HG03159 (cell line): Measurements from ENCODE around the gene AACS.
"Not testable (repeated sequence)": the region's sequence is repeated elsewhere in the genome, so short reads cannot be mapped to it uniquely, and the experiment has no call there.

Experiments
- ATAC-seq: cut with Tn5 transposase; IDR thresholded peaks from one replicate; pipeline ENCODE4 v1.9.1; 2021; ENCODE audit warnings: mild to moderate bottlenecking, moderate library complexity; ENCODE audit not compliant: unreplicated experiment

The AACS gene

DNA sequence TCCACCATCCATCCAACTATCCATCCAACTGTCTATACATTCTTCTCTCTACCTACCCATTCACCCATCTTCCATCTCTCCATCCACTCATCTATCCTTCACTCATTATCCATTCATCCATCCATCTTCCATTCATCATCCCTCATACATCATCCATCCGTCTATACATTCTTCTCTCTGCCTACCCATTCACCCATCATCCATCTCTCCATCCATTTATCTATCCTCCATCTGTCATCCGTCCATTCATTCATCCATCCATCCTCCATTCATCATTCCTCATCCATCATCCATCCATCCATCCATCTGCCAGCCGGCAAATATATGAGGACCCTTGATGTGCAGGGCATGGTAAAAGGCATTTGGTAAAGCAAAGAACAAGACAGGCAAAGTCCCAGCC lies 25.2 kb downstream of the AACS start:
- ATAC-seq: no peak

DNA sequence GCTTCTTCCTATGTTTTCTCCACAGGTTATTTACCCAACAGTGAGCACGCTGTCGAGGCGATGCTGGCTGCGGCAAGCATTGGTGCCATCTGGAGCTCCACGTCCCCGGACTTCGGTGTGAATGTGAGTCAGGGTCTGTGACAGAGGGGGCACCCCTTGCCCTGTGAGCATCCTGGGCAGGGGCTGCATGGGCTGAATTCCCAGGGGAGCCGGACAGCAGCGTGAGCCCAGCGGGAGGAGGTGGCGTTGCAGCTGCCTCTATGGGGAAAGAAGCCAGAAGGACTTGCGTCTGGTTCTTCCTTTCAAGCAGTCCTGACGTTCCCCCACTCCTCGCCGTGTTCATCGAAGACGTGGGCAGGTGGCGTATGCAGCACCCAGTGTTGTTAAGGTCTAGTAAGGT lies 26.2 kb downstream of the AACS start:
- no peak for ATAC-seq

DNA sequence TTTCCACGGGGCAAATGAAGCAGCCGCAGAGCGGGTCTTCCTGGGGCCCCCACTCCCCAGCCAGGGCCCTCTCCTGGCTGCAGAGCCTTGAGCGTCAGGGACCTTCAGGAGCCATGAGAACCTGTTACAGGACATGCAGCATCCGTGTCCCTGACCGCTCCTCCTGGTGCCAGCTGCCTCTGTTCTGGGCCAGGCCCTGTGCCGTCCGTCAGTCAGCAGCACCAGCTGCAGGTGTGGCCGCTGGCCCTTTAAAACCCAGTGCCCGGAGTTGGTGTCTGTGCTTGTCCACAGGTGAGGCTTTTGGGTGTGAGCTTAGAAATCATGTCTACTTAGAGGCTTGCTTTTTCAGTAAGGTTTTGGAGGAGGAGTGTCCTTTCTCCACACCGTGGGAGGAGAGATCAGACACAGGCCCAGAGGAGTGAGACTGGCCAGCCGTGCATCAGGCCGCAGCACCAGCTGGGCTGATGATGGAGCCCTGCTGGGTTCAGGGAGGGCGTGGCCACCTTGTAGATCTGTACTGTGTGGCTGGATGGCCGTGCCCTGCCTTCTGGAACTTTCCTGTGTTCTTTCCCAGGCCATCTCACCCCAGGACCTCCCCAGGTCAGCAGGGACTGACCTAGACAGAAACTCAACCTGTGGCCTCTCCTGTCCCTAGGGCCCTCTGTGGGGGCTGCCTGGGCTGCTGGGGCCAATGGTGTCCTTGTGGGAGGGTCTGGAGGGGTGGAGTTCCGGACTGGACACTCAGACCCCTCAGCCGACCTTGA lies 27.1 kb downstream of the AACS start:
- no peak for ATAC-seq

DNA sequence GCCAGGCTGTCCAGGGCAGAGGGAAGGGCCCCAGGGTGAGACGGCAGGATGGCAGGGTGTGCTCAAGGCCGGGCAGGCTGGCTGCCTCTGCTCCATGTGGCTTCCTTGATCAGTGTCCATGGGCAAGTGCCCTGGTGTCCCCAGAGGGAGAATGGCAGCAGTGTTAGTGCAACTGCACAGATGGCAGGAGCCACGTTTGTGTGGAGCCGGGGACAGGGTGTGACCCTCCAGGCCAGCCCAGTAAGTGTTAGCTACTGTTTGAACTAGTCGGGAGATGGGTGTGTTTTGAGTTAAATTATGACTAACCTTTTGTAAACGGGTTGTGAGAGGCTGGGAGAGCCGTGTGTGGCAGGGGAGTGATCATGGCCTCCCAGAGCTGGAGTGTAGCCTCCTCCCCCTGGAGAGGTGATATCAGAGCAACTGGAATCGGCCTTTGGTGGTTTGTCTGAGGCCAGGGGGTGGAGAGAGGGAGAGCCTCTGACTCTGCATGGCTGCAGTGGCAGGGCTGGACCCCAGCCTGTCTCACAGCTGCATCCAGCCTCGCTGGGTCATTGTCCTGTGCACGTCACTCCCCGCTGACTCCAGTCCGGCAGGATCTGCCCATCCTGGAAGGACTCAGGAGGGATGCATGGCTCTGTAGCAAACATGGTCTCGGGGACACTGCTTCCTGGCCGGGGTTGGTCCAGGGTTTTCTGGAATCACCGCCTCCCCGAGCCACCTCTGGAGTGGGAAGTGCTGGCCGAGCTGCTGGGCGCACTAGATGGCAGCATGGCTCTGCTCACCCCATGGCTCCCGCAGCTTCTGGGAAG lies 27.8 kb downstream of the AACS start:
- ATAC-seq: no peak

DNA sequence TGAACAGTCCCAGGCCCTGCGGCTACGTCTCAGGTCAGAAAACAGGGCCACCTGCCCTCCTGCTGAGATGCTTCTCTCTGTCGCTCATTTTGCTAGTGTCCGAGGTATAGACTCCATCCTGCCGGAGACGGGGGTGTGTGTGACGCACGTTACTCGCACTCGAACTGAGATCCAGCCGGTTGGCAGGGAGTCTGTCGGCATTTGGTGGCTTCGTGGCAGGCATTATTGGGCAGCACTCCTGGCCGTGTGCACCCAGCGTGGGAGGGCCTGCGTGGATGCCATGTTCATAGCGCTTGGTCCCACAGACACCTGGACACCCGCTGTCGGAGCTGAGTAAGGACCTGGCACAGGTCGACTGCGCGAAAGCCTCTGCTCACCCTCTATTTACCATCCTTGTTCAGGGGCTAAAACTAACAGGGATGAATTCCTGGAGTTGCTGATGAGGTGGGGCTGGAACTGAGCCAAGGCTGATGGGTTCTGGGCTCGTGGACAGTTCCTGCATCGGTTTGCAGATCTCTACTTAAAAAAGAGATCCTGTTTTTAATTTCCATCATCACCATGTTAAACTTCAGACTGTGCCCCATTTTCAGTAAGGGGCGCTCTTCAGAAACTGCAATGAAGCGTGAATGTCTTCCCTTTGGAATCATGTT lies 28.6 kb downstream of the AACS start:
- no peak for ATAC-seq

DNA sequence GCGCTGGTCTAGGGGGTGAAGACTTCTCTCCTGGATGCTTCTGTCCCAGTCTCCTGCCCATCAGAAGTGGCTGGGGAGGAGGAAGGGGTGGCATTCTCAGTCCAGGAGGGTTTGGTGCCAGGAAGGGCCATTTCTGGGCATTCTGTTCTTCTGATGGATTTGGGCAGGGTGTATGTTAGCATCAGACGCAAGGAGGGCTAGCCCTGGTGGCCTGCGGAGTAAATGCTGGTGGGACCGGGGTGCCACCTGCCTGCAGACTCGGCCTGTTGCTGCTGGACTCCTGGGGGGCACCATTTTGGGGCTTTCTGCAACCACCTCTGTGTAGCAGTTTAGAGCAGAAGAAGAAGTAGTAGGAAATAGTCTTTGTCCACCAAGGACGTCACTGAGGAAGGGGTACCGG lies 31.7 kb downstream of the AACS start:
- ATAC-seq: no peak

DNA sequence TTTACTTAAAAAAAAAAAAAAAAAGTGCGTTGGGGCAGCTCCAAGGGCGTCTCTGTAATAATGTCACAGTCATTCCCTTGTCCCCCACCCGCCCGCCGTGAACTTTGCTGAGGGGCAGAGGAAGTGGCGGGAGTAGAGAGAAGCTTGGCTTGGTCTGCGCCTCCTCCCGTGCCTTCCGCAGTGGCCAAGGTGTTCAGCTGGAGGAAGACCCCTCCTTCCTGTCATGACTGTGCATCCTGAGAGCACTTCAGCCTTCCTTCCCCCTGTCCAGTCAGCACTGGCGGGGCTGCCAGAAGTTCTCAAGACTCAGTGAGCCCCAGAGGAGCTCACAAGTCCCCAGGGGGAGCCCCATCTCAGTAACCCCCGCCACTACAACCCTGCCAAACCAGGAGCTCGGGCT lies 32.2 kb downstream of the AACS start:
- no peak for ATAC-seq

DNA sequence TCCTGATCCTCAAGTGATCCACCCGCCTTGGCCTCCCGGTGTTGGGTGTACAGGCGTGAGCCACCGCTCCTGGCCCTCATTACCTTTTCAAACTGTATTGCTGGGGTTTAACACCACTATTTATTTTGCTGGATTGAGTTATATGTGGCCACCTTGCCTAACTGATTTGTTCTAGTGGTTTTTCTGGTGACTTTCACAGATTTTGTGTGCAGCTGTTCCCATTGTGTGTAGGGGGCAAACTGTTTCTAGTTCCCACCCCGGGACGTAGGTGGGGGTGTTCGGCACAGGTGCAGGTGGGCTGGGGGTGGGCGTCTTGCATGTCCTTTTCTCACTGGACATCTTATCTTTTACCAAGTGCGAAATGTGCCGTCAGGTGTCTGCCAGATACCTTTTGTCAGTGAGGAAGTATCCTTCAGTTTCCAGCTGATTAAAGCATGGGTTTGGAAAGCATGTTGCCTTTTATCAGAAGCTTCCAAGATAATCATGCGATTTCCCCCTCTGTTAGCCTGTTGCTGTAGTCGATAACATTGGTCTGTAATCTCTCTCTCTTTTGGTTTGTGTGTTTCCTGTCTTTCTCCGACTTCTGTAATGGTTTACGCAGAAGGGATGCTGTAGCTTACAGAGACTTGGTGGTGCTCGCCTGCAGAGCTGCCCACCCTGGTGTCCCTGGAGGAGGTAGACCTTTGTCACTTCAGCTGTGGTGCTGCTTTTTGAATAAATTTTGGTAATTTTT lies 33.6 kb downstream of the AACS start:
- no peak for ATAC-seq

DNA sequence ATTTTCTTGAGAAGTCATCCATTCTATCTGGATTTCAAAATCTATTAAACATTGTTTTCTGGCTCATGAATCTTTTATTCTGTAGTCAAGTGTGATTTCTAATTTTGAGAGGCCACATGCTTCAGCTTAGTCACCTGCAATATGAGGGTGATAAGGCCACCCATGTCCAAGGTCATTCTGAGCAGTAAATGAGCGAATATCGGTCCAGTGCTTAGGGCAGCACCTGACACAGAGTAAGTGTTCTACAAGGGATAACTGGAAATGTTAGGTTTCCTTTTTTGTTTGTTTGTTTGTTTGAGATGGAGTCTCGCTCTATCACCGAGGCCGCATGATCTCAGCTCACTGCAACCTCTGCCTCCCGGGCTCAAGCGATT lies 34.2 kb downstream of the AACS start:
- ATAC-seq: no peak

DNA sequence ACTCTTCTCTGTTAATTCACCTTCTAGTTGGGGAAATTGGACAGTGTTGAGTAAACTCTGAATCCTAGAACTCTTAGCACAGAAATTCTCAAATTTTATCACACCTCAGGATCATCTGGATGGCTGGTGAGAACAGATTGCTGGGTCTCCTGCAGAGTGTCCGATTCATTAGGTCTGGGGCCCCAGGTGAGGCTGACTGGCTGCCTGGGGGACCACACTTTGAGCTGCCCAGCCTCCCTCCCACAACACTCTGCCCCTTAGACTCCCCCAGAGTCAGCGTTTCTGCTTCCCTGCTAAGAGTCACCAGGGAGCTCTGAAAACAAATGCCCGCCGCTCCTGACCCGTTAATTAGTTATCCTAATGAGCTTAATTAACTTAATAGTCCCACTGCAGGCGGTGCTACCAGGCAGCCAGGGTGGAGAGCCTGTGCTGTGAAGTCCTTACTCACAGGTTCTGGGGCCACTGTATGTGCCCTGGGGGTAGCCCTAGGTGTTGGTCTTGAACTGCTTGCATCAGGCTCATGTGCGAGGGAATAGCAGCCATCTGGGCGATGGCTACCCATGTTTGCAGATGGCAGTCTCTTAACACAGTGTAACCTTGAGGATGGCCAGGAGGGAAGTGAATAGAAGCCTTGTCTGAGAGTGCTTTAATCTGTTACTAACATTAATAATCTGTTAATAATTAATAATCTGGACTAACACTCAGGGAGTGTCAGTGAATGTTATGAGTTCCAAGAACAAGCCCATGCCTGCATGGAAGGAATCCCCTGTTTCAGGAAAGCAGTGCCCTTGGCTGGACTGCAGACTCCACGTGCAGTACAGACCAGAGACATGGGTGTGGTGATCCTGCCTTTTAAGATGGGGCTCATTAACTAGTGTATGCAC lies 35.6 kb downstream of the AACS start:
- ATAC-seq: no peak

DNA sequence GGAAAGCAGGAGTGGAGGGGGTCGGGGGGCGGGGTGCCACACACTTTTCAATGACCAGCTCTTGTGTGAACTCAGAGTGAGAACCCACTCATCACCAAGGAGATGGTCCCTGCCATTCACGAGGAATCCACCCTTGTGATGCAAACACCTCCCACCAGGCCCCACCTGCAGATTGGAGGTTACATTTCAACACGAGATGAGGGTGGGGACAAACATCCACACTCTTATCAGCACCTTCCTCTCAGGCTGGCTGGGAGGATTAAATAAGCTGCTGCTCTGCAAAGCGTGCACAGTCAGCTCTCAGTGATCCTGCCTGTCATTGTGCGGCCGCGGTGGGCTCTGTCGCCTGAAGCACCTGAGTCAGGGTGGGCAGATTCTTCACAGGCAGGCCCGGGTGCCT lies 39.7 kb downstream of the AACS start:
- no peak for ATAC-seq

DNA sequence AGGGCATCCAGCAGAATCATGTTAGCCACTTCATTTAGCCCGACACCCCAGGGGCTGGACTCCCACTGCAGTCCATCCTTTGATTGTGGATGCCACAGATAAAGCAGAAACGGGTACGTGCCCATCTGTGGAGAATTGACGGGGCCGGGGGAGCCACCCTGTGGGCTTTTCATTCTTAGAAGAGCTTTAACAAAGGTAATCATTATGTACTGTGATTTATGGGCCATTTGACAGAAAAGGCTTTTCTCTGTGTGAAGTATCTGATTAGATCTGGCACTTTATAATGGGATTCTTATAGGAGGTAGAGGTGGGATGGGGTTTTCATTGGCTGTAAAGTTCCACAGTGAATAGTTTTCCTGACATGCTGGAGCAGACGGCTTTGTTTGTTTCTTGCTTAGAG lies 40.4 kb downstream of the AACS start:
- no peak for ATAC-seq

DNA sequence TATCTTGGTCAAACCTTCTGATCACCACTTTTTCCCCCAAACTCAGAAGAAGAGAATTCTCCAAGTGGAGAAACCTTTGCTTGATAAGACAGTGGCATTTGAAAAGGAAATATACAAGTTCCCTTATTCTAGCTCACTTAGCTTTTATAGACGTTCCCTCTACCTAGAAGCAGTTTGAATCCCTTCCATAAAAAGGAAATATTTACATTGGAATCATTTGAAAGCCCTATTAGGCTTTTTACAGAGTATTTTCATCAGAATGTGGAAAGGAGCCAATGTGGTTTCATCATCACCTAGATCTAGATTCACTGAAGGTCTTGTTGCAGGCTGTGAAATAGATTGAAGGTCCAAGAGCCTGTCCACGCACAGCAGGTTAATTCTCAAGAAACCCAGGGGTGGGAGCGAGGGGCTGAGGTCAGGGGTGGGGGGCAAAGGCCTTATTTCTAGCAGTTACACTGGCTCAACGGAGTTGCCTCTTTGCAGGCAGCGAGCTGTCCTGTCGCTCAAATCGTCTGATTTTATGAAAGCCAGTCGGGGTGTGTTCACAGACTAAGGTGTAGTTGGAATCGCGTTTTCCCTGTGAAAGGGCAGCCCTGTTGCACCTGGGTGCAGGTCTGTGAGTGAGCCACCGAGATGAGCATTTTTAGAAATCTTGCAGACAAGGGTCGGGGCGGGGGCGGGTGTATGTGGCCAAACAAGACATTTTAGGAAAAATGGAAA lies 45.6 kb downstream of the AACS start:
- no peak for ATAC-seq

DNA sequence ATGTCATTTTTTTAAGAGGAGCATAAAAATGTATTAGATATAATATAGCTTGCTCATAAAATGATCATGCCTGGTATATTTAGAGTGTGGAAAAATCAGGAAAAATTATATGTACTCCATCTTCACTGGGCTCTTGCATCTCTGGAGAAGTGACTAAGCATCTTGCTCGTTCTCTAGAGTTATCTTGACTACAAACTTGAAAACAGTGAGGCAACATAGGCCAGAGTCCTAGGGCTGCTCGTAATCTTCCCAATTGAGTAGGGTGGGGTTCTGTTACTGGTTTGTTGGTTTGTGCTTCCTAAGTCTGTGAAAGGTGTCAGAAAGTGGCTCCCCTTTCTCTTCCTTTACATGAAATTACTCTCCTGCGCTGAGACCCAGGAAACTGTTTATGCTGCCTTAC lies 46.2 kb downstream of the AACS start:
- no peak for ATAC-seq

DNA sequence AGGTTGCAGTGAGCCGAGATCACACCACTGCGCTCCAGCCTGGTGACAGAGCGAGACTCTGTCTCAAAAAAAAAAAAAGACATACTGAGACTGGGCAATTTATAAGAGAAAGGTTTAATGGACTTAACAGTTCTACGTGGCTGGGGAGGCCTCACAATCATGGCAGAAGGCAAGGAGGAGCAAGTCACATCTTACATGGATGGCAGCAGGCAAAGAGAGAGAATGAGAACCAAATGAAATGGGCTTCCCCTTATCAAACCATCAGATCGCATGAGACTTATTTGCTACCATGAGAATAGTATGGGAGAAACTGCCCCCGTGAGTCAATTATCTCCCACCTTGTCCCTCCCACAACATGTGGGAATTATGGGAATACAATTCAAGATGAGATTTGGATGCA lies 47.4 kb downstream of the AACS start:
- ATAC-seq: not testable (repeated sequence)

DNA sequence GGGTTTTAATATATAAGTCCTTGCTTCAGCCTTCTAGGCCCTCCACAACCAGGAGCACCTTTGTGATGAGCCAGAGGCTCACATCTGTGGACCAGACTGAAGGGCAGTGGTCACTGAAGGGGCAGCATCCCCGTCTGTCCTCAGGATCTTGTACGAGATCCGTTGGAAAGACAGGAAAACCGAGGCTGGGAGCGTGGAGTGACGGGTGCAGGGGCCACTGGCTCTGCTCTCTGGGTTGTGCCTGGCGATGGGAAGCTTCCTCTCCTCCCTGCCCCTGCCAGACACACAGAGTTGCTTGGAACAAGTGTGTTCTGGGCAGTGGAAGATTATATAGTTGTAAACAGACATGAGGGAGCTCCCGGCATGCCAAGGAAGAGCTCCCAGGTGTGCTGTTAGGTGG lies 48.0 kb downstream of the AACS start:
- ATAC-seq: no peak

DNA sequence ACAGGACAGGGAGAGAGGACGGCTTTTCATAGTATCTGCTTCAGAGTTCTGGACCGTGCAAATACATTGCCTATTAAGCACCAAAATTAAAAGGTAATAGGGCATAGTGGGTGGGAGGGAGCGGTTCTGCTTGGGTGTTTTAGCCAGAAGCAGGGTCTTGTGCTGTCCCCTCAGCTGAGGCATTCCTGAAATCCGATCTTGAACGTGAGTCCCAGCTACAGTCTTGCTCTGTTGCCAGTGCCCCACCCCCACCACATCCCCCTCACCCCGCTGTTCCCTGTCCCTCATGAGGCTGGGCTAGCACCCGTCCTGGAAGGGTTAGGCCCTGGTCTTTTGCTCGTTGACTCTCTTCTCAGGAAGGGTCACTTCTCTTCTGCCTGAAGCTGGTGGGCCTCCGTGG lies 48.6 kb downstream of the AACS start:
- no peak for ATAC-seq

DNA sequence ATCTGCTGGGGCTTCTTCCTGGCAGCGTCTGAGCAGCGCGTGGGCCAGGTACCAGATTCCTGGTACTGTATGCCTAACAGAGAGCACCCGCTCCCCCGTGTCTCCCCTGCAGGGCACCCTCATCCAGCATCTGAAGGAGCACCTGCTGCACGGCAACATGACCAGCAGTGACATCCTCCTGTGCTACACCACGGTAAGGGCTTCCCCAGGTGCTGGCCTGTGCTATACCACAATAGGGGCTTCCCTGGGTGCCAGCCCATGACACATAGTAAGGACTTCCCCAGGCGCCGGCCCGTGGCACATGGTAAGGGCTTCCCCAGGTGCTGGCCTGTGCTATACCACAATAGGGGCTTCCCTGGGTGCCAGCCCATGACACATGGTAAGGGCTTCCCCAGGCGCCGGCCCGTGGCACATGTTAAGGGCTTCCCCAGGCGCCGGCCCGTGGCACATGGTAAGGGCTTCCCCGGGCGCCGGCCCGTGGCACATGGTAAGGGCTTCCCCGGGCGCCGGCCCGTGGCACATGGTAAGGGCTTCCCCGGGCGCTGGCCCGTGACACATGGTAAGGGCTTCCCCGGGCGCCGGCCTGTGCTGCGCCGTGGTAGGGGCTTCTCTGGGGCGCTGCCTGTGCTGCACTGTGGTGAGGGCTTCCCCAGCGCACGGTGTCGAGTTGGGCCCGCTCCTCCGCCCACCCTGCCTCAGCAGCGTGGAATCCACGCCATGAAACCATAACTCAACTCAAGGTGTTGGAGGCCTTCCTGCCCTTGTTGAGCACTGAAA lies 49.3 kb downstream of the AACS start:
- no peak for ATAC-seq

DNA sequence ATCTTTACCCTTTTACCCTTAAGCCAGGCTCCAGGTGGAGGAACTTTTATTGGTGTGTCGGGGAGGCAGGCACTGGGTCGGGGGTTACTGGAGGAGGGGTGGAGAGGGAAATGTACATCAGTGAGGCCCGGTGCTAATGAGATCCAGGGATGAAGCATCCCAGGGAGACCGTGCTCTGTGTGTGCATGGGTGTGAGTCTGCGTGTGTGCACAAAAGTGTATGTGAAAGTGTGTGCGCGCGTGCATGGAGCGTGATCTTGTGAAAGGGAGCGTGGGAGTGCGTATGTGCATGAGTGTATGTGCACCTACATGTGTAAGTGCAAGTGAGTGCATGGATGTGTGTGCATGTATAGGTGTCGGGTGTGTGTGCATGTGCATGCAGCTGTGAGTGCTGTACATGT lies 55.3 kb downstream of the AACS start:
- ATAC-seq: no peak
